Measurements from ENCODE around the gene ISG15.
"Not testable (repeated sequence)": the region's sequence is repeated elsewhere in the genome, so short reads cannot be mapped to it uniquely, and the experiment has no call there.

- TF ChIP-seq, protein P1, sequence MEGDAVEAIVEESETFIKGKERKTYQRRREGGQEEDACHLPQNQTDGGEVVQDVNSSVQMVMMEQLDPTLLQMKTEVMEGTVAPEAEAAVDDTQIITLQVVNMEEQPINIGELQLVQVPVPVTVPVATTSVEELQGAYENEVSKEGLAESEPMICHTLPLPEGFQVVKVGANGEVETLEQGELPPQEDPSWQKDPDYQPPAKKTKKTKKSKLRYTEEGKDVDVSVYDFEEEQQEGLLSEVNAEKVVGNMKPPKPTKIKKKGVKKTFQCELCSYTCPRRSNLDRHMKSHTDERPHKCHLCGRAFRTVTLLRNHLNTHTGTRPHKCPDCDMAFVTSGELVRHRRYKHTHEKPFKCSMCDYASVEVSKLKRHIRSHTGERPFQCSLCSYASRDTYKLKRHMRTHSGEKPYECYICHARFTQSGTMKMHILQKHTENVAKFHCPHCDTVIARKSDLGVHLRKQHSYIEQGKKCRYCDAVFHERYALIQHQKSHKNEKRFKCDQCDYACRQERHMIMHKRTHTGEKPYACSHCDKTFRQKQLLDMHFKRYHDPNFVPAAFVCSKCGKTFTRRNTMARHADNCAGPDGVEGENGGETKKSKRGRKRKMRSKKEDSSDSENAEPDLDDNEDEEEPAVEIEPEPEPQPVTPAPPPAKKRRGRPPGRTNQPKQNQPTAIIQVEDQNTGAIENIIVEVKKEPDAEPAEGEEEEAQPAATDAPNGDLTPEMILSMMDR (IDR thresholded peaks at IDR 0.05 in 8 of 11, conservative IDR thresholded peaks at IDR 0.05 in 3 of 11), result not testable (repeated sequence)
- not testable (repeated sequence) for TF ChIP-seq POLR2A (IDR thresholded peaks at IDR 0.05)
These were observed 5.0 kb downstream of the ISG15 start for GRCh38 chr1:1018321-1018685.
